ENCODE data around the gene SMARCD3. TPM values are rescaled to one million over a fixed set of nuclear protein-coding genes. Genes with fewer than 3 reads are reported as not detected.

SMARCD3 gene
- total RNA-seq, 1 experiment from 2014 or later: 27.8 TPM

DNA sequence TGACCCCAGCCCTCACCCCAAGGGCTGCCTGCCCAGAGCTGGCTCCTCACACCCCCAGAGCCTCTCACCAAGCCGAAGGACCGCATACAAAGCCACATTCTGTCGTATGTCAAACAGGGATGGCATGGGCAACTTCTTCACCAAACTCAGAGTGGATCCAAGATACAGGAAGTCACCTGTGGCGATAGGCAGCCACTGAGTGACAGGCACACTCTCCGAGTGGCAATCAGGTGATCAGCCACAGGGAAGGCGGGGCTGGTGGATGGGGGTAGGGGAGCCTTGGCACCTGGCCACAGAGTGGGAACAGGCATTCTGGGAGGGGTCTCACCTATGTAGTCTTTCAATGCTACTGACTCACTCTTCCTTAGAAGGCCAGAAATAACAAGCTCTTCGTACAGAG lies 54.3 kb downstream of the SMARCD3 start:
- BruUV-seq (replicated peaks): no TSS peak
- Histone ChIP-seq H3K9me3 (ENCODE audit: control insufficient read depth, insufficient read depth, low read depth, low read length) (no peaks in the 10 kb centered on the region), H3K4me3 (ENCODE audit: low read depth in 2 of 2, low read length in 2 of 2) (no peak overlapping the region), H3K4me1 (ENCODE audit: control insufficient read depth, insufficient read depth, low read length) (no peaks in the 10 kb centered on the region), H3K27me3 (ENCODE audit: control insufficient read depth, insufficient read depth, low read length) (peaks cover 5% of the 10 kb centered on the region), H3K27ac (ENCODE audit: low read length) (no peak overlapping the region), H3K36me3 (ENCODE audit: control insufficient read depth, insufficient read depth, low read length) (no peaks in the 10 kb centered on the region)
- ChIA-PET POLR2A (interaction anchor here (0.6 kb wide), 1 partner anchor 154 kb away, joined by 10 read pairs; no protein-coding TSS in a partner anchor), CTCF (no interaction called here)
- TF ChIP-seq POLR2AphosphoS5 (IDR thresholded peaks at IDR 0.05; ENCODE audit: low read depth, low read length): no peak
- TF ChIP-seq, protein P1, sequence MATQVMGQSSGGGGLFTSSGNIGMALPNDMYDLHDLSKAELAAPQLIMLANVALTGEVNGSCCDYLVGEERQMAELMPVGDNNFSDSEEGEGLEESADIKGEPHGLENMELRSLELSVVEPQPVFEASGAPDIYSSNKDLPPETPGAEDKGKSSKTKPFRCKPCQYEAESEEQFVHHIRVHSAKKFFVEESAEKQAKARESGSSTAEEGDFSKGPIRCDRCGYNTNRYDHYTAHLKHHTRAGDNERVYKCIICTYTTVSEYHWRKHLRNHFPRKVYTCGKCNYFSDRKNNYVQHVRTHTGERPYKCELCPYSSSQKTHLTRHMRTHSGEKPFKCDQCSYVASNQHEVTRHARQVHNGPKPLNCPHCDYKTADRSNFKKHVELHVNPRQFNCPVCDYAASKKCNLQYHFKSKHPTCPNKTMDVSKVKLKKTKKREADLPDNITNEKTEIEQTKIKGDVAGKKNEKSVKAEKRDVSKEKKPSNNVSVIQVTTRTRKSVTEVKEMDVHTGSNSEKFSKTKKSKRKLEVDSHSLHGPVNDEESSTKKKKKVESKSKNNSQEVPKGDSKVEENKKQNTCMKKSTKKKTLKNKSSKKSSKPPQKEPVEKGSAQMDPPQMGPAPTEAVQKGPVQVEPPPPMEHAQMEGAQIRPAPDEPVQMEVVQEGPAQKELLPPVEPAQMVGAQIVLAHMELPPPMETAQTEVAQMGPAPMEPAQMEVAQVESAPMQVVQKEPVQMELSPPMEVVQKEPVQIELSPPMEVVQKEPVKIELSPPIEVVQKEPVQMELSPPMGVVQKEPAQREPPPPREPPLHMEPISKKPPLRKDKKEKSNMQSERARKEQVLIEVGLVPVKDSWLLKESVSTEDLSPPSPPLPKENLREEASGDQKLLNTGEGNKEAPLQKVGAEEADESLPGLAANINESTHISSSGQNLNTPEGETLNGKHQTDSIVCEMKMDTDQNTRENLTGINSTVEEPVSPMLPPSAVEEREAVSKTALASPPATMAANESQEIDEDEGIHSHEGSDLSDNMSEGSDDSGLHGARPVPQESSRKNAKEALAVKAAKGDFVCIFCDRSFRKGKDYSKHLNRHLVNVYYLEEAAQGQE (IDR thresholded peaks at IDR 0.05; ENCODE audit: insufficient read depth in 1 of 2, low read depth in 2 of 2, low read length in 1 of 2): no peak
- no peak for TF ChIP-seq TCF7L2 (IDR thresholded peaks at IDR 0.05; ENCODE audit: low read depth, low read length)
- TF ChIP-seq, protein P2, sequence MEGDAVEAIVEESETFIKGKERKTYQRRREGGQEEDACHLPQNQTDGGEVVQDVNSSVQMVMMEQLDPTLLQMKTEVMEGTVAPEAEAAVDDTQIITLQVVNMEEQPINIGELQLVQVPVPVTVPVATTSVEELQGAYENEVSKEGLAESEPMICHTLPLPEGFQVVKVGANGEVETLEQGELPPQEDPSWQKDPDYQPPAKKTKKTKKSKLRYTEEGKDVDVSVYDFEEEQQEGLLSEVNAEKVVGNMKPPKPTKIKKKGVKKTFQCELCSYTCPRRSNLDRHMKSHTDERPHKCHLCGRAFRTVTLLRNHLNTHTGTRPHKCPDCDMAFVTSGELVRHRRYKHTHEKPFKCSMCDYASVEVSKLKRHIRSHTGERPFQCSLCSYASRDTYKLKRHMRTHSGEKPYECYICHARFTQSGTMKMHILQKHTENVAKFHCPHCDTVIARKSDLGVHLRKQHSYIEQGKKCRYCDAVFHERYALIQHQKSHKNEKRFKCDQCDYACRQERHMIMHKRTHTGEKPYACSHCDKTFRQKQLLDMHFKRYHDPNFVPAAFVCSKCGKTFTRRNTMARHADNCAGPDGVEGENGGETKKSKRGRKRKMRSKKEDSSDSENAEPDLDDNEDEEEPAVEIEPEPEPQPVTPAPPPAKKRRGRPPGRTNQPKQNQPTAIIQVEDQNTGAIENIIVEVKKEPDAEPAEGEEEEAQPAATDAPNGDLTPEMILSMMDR (IDR thresholded peaks at IDR 0.05): no peak
- no peak for TF ChIP-seq SIN3A (IDR thresholded peaks at IDR 0.05; ENCODE audit: borderline replicate concordance, insufficient read depth, low read depth, low read length)
- DNase-seq (ENCODE audit: low read depth, low spot score) (no peak), ATAC-seq (no peak)
- intact Hi-C loops (cut with micrococcal nuclease; ENCODE audit: unreplicated experiment) (no loop called here), in situ Hi-C loops (cut with HindIII; ENCODE audit: low pct_unique_long_range_greater_than_20kb, low sequenced_read_pairs) (no loop called here)

DNA sequence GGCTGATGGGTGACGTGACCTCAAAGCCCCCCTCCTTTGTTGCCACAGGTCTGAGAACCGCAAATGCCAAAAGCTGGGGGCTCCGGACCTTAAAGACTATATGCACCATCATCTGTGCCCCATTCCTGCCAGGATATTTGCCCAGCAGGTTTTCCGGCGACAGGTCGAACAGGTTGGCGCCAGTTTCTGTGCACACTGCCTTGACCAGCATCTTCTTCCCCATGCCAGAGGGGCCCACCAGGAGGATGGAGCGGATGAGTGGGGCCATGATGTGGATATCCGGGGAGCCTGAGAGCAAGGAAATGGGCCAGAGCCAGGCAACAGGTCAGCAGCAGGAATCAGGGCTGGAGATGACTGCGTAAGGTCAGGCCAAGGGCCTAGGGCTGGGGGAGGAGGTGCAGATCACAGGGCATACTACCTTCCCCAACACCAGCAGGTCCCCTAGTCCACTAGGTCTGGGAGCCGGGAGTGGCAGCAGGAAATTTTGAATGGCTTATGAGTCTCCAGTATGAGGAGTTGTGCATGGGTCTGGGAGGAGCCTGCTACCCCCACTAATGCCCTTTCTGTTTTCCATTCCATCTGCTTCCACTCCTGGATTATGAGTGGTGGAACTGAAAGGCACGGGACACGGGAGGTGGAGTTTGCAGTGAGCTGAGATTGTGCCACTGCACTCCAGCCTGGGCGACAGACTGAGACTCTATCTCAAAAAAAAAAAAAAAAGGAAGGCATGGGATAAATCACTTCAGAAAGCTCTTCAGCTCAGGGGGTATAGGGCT lies 55.1 kb downstream of the SMARCD3 start:
- no peaks in the 10 kb centered on the region for H3K4me1 ChIP-seq (ENCODE audit: control insufficient read depth, insufficient read depth, low read length)
- intact Hi-C loops (cut with micrococcal nuclease; ENCODE audit: unreplicated experiment) (no loop called here), in situ Hi-C loops (cut with HindIII; ENCODE audit: low pct_unique_long_range_greater_than_20kb, low sequenced_read_pairs) (no loop called here)
- H3K9me3 ChIP-seq (ENCODE audit: control insufficient read depth, insufficient read depth, low read depth, low read length): no peaks in the 10 kb centered on the region
- ChIA-PET POLR2A (no interaction called here), CTCF (no interaction called here)
- H3K36me3 ChIP-seq (ENCODE audit: control insufficient read depth, insufficient read depth, low read length): no peaks in the 10 kb centered on the region
- H3K4me3 ChIP-seq (ENCODE audit: low read depth in 2 of 2, low read length in 2 of 2): no peak overlapping the region
- BruUV-seq (replicated peaks): no TSS peak
- peaks cover 5% of the 10 kb centered on the region for H3K27me3 ChIP-seq (ENCODE audit: control insufficient read depth, insufficient read depth, low read length)
- no peak overlapping the region for H3K27ac ChIP-seq (ENCODE audit: low read length)
- TF ChIP-seq SIN3A (IDR thresholded peaks at IDR 0.05; ENCODE audit: borderline replicate concordance, insufficient read depth, low read depth, low read length): no peak
- TF ChIP-seq, protein P1 (IDR thresholded peaks at IDR 0.05; ENCODE audit: insufficient read depth in 1 of 2, low read depth in 2 of 2, low read length in 1 of 2): no peak
- no peak for TF ChIP-seq TCF7L2 (IDR thresholded peaks at IDR 0.05; ENCODE audit: low read depth, low read length)
- TF ChIP-seq, protein P2 (IDR thresholded peaks at IDR 0.05): no peak
- TF ChIP-seq POLR2AphosphoS5 (IDR thresholded peaks at IDR 0.05; ENCODE audit: low read depth, low read length): no peak
- DNase-seq (ENCODE audit: low read depth, low spot score) (no peak), ATAC-seq (no peak)

Data from Panc1 (cell line).